Lower lobe of right lung (tissue), 2 donors: ENCODE measurements around the gene AKR7A3. TPM values are rescaled to one million over a fixed set of nuclear protein-coding genes. Genes with fewer than 3 reads are reported as not detected.

ENCODE experiments used
- ATAC-seq, 2 donors: fragments of 200-7000 bp; cut with Tn5 transposase; one replicate each; pipeline ENCODE4 v1.9.1; 2020 to 2022; ENCODE audit warnings: mild to moderate bottlenecking in 2 of 2, moderate library complexity in 2 of 2
- DNase-seq: peaks from one replicate; pipeline ENCODE4 v3.0.0-alpha.2; 2020
- H3K27ac ChIP-seq: fragments of 200-600 bp; one replicate; pipeline ENCODE4 v1.8.0; 2022
- H3K27me3 ChIP-seq: fragments of 200-600 bp; one replicate; pipeline ENCODE4 v1.8.0; 2022; ENCODE audit warnings: low read depth
- H3K36me3 ChIP-seq: fragments of 200-600 bp; one replicate; pipeline ENCODE4 v1.8.0; 2022; ENCODE audit warnings: mild to moderate bottlenecking
- H3K4me1 ChIP-seq: fragments of 200-600 bp; one replicate; pipeline ENCODE4 v1.8.0; 2022
- H3K4me3 ChIP-seq: fragments of 200-600 bp; one replicate; pipeline ENCODE4 v1.8.0; 2022; ENCODE audit warnings: mild to moderate bottlenecking
- H3K9me3 ChIP-seq: fragments of 200-600 bp; one replicate; pipeline ENCODE4 v1.8.0; 2022
- intact Hi-C: fragments of 100-400 bp; cut with DNase I; formaldehyde crosslinking; loops from one replicate; pipeline ENCODE4 v1.11.0; 2022
- total RNA-seq: library from RNA; stranded (reverse); fragmentation: NEBNext Ultra II Directional; extraction: Animal tissue kit (Norgen Biotek cat#: 25700); gene quantifications from one replicate; pipeline ENCODE4 v1.2.1, GENCODE V29; 2021
- TF ChIP-seq, protein P1 (sequence below): fragments of 200-600 bp; IDR thresholded peaks from one replicate; pipeline ENCODE4 v1.8.0; 2022; ENCODE audit warnings: antibody characterized with exemption, mild to moderate bottlenecking
- donor health status: DM: no; HTN: yes; CAD: no; lungs with severe emphysema.

The AKR7A3 gene
- total RNA-seq, 1 donor from 2014 or later, result 0.30 TPM

DNA sequence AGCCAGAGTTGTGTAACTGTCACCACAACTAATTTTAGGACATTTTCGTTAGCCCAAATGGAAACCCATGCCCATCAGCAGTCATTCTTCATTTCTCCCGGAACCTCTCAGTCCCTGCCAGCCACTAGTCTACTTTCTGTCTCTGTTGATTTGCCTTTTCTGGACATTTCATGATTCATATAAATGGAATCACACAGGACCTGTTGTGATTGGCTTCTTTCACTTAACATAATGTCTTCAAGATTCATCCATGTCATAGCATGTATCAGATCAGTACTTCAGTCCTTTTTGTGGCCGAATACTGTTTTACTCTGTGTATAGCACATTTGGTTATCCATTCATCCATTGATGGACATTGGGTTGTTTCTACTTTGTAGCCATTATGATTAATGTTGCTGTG is 30.6 kb upstream of the AKR7A3 start:
- ATAC-seq (no peak), DNase-seq (no peak)
- peaks cover 18% of the 10 kb centered on the region for H3K4me1 ChIP-seq
- H3K9me3 ChIP-seq, result no peaks in the 10 kb centered on the region
- H3K27ac ChIP-seq, result no peak overlapping the region
- peaks cover 45% of the 10 kb centered on the region for H3K36me3 ChIP-seq
- TF ChIP-seq, protein P1, sequence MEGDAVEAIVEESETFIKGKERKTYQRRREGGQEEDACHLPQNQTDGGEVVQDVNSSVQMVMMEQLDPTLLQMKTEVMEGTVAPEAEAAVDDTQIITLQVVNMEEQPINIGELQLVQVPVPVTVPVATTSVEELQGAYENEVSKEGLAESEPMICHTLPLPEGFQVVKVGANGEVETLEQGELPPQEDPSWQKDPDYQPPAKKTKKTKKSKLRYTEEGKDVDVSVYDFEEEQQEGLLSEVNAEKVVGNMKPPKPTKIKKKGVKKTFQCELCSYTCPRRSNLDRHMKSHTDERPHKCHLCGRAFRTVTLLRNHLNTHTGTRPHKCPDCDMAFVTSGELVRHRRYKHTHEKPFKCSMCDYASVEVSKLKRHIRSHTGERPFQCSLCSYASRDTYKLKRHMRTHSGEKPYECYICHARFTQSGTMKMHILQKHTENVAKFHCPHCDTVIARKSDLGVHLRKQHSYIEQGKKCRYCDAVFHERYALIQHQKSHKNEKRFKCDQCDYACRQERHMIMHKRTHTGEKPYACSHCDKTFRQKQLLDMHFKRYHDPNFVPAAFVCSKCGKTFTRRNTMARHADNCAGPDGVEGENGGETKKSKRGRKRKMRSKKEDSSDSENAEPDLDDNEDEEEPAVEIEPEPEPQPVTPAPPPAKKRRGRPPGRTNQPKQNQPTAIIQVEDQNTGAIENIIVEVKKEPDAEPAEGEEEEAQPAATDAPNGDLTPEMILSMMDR, result no peak
- intact Hi-C loops, result no loop called here
- H3K4me3 ChIP-seq, result no peak overlapping the region
- no peaks in the 10 kb centered on the region for H3K27me3 ChIP-seq

GRCh38 chr1:19317126-19317910 is 28.7 kb upstream of the AKR7A3 start:
- Histone ChIP-seq H3K27me3 (no peaks in the 10 kb centered on the region), H3K27ac (no peak overlapping the region)
- TF ChIP-seq, protein P1, result no peak

DNA sequence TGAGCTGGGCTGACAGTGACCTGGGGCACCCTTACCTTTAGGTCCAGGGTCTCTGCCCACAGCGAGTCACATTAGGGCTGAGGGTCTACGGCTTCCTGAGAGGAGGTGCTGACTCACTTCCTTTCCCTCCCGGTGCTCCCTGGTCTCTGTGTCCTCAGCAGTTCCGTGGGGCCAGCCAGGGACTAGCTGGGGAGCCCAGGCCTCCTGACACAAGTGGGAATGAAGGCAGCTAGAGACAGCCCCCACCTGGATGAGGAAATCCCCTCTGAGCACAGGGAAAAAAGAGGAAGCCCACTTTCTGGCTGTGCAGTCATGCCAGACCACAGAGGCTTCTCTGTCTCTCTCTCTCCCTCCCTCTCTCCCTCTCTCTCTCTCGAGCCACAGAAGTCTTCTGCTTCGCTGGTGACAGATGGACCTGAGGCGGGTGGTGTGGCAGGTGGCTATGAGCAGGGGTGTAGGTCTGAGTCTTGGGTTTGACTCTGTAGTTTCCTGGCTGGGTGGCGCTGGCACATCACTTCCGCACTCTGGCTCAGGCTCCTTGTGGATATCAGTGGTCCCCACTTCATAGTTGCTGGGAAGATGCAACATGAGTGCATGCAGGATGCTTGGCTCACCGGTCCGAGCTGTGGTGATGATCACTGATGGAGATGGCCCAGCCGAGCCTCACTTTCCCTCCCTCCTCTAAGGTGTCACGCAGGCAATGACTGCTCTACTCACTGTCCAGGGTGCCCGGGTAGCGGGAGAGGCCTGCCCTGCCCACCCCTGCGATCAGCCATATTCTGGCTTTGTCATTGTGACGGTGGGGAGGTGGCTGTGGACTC is 27.0 kb upstream of the AKR7A3 start:
- Histone ChIP-seq H3K4me3 (no peak overlapping the region), H3K4me1 (peaks cover 42% of the 10 kb centered on the region), H3K27ac (no peak overlapping the region), H3K9me3 (no peaks in the 10 kb centered on the region), H3K36me3 (peaks cover 20% of the 10 kb centered on the region), H3K27me3 (no peaks in the 10 kb centered on the region)
- intact Hi-C loops, result no loop called here
- no peak for ATAC-seq
- DNase-seq, result no peak
- TF ChIP-seq, protein P1, result no peak

More at GRCh38 chr1:19317126-19317910, 28.7 kb upstream of the AKR7A3 start:
- no peak overlapping the region for H3K4me3 ChIP-seq
- peaks cover 34% of the 10 kb centered on the region for H3K4me1 ChIP-seq
- DNase-seq, result no peak
- intact Hi-C loops, result no loop called here
- peaks cover 26% of the 10 kb centered on the region for H3K36me3 ChIP-seq
- H3K9me3 ChIP-seq, result no peaks in the 10 kb centered on the region
- ATAC-seq, result no peak

GRCh38 chr1:19313961-19314882 is 25.7 kb upstream of the AKR7A3 start:
- ATAC-seq (no peak), DNase-seq (no peak)
- Histone ChIP-seq H3K4me1 (peaks cover 46% of the 10 kb centered on the region), H3K36me3 (peaks cover 12% of the 10 kb centered on the region), H3K9me3 (no peaks in the 10 kb centered on the region), H3K27ac (no peak overlapping the region), H3K27me3 (no peaks in the 10 kb centered on the region), H3K4me3 (no peak overlapping the region)
- intact Hi-C loops, result no loop called here
- TF ChIP-seq, protein P1, result no peak

DNA sequence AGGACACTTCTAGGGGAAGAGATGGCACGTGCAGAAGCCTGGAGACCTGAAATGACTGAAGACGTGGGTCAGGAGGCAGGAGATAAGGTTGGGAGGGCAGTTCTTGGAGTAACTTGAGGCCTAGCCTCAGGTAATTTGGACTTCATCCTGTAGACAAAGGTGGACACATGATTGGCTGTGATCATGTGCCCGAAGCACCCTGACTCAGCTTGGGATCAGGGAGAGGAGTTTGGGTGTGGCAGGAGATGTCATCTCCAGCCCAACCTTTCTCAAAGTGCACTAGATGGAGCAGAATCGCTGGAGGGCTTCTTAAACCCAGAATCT is 25.0 kb upstream of the AKR7A3 start:
- no peak for DNase-seq
- Histone ChIP-seq H3K4me1 (peaks cover 46% of the 10 kb centered on the region), H3K9me3 (no peaks in the 10 kb centered on the region), H3K27ac (no peak overlapping the region), H3K36me3 (peaks cover 7% of the 10 kb centered on the region), H3K4me3 (peak overlapping the region; percentile 95), H3K27me3 (no peaks in the 10 kb centered on the region)
- intact Hi-C loops, result no loop called here
- TF ChIP-seq, protein P1, result no peak
- ATAC-seq, result no peak
